HG02870 (cell line): Measurements from ENCODE around the gene ATP1B2.

ENCODE experiments used
- ATAC-seq: cut with Tn5 transposase; IDR thresholded peaks from one replicate; pipeline ENCODE4 v1.9.1; 2021; ENCODE audit warnings: mild to moderate bottlenecking, moderate library complexity; ENCODE audit not compliant: unreplicated experiment

The ATP1B2 gene

DNA sequence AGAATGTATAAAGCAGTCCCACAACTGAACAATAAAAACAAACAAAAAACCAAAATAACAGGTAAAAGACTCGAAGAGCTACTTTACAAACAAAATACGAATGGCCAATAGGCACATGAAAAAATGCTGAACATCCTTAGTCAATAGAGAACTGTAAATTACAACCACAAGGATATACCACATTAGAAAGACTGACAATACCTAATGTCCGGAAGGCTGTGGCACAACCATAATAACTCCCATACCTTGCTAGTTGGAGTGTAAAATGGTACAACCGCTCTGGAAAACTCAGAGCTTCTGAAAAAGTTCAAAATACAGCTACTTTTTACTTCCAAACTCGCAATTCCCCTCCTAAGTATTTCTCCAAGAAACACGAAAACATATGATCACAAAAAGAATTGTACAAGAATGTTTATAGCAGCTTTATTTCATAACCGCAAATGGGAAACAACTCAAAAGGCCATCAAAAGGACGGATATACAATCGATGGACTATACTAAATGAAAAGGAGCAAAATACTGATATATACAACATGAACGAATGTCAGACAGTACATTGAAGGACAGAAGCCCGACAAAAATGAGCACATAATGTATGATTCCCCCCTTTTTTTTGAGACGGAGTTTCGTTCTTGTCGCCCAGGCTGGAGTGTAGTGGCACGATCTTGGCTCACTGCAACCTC, 34.3 kb downstream of the ATP1B2 start:
- no peak for ATAC-seq

DNA sequence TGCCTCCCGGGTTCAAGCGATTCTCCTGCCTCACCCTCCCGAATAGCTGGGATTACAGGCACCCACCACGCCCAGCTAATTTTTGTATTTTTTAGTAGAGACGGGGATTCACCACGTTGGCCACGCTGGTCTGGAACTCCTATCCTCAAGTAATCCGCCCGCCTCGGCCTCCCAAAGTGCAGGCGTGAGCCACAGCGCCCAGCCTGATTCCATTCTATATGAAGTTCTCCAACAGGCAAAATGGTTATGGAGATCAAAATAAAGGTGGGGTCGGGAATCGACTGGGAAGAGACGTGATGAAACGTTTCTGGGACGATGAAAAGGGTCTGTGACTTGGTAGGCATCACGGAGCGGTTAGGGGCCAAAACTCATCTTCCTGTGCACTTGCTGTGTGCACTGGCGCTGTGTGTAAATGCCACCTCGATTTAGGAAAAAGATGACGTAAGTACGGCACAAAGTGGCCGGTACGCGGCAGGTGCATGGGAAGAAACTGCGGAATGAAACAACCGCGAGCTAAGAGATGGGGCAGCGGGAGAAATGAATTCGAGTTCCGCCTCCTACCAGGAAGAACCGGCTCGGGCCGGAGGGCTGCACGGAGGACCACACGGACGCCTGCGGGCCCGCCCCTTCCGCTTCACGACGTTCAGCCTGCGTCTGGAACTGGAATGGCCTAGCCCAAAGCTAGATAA, 35.0 kb downstream of the ATP1B2 start:
- ATAC-seq, result peak; percentile 51

DNA sequence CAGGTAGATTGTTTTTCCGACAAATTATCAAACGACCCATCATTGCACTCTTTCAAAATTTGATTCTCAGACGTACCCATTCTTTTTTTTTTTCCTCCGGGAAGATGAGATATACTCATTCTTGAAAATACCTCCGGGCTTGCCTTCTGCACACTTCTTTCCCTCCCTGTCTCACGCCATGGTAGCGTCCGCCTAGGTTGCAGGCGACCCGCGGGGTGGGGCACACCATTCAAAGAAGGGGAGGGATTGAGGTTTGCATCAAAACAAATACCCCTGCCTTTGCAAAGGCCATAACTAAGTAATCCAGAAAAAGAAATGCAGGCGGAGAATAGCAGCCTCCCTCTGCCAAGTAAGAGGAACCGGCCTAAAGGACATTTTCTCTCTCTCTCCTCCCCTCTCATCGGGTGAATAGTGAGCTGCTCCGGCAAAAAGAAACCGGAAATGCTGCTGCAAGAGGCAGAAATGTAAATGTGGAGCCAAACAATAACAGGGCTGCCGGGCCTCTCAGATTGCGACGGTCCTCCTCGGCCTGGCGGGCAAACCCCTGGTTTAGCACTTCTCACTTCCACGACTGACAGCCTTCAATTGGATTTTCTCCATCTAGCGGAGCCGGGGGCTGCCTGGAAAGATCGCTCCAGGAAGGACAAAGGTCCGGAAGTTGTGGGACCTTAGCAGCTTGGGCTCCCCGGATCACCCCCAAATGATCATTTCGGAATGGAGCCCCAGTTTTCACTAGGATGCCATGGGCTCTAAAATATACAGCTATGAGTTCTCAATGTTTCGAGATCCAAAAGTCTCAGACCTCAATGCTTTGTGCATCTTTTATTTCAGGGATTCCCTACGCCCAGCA, 35.7 kb downstream of the ATP1B2 start:
- peak; percentile 35 for ATAC-seq

DNA sequence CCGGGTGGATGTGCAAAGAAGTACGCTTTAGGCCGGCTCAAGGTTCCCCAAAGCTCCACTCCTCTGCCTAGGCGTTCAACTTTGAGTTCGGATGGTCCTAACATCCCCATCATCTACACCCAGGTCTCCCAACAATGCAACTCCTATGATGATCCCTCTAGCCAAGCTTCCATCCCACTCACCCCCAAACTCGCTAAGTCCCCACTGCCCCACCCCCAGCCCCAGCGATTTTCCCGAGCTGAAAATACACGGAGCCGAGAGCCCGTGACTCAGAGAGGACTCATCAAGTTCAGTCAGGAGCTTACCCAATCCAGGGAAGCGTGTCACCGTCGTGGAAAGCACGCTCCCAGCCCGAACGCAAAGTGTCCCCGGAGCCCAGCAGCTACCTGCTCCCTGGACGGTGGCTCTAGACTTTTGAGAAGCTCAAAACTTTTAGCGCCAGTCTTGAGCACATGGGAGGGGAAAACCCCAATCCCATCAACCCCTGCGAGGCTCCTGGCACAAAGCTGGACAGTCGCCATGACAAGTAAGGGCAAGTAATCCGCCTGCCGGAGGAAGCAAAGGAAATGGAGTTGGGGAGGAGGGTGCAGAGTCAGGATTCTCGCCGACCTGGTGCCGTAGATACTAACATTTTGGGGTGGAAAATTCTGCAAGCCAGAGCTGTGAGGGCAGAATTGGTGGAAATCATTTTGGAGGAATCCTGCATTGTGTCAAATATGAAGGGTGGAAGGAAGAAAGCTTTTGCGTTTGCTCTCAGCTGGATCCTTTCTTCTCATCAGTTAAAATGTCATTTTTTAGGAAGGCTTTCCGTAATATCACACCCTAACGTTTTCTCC, 36.6 kb downstream of the ATP1B2 start, which contains the start of gene TP53:
TP53 (minus strand) TSS at position 419 of the 836 bp plus-strand sequence. CDS start 10,896 bp downstream, outside the sequence.
- ATAC-seq, result no peak

DNA sequence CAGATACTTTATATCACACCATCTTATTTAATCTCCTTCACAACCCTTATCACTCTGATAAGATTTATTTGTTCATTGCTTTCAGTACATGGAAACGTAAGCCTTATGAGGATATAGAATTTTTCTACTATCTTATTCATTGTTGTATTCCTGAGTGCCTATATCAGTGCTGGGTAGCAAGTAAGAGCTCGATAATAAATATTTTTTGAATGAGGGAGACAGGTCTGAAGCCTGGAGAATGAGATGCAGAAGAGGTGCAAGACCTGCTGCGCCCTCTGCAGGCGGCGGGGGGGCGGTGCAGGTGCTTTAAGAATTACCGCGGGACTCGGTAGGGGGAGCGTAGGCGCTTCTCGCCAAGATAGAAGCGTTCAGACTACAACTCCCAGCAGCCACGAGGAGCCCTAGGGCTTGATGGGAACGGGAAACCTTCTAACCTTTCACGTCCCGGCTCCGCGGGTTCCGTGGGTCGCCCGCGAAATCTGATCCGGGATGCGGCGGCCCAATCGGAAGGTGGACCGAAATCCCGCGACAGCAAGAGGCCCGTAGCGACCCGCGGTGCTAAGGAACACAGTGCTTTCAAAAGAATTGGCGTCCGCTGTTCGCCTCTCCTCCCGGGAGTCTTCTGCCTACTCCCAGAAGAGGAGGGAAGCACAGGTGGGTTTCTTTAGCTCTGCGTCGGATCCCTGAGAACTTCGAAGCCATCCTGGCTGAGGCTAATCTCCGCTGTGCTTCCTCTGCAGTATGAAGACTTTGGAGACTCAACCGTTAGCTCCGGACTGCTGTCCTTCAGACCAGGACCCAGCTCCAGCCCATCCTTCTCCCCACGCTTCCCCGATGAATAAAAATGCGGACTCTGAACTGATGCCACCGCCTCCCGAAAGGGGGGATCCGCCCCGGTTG, 37.4 kb downstream of the ATP1B2 start, which contains the start of gene WRAP53:
WRAP53 (plus strand) TSS at position 570 of the 900 bp plus-strand sequence; CDS start at position 742, 172 bp downstream.
- ATAC-seq, result peak; percentile 56

DNA sequence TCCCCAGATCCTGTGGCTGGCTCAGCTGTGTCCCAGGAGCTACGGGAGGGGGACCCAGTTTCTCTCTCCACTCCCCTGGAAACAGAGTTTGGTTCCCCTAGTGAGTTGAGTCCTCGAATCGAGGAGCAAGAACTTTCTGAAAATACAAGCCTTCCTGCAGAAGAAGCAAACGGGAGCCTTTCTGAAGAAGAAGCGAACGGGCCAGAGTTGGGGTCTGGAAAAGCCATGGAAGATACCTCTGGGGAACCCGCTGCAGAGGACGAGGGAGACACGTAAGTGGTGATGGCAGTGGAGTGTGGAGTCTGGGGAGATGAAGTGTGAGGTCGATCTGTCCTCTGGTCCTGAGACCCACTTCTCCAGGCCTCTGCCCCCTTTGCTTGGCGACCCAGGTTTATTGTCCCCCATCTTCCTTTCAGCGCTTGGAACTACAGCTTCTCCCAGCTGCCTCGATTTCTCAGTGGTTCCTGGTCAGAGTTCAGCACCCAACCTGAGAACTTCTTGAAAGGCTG, 38.1 kb downstream of the ATP1B2 start:
- no peak for ATAC-seq

DNA sequence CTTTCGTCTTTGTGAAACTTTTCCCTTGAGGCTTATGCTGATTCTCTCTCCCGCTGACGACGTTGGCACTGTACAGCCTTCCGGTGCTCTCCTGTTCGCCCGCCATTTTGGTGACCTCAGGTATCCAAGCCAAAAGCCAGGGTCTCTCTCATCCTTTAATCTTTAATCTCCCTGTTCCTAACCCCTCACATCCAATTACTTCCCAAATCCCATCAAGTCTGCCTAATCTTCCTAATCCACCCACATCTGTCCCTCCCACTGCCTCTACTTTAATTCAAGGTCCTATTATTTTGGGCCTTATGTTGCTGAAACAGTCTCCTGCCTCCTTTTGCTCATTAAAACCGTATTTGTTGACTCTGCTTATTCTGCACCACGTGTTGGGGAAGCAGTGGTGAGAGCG, 44.9 kb downstream of the ATP1B2 start:
- ATAC-seq, result no peak

DNA sequence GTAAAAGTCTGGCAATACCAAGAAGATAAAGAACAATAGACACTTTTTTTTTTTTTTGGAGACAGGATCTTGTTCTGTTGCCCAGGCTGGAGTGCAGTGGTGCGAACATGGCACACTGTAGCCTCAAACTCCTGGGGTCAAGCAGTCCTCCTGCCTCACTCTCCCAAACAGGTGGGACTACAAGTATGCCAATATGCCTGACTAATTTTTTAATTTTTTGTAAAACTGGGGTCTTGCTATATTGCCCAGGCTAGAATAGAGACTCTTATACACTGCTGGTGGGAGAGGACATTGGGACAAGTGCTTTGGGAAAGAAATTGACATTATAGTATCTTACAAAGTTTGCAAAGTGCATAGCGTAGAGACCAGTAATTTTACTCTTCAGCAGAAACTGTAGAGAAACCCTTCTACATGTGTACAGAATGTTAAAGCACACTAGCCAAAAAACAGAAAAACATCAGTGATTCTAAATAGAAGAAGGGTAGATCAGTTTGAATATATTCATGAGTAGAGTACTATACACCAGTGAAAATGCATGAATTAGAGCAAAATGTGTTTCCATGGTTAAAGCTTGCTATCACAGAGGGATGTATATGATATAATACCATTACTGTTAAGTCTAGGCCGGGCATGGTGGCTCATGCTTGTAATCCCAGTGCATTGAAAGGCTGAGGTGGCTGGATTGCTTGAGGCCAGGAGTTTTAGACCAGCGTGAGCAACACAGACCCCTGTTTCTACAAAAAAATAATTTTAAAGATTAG, 47.3 kb downstream of the ATP1B2 start:
- no peak for ATAC-seq

DNA sequence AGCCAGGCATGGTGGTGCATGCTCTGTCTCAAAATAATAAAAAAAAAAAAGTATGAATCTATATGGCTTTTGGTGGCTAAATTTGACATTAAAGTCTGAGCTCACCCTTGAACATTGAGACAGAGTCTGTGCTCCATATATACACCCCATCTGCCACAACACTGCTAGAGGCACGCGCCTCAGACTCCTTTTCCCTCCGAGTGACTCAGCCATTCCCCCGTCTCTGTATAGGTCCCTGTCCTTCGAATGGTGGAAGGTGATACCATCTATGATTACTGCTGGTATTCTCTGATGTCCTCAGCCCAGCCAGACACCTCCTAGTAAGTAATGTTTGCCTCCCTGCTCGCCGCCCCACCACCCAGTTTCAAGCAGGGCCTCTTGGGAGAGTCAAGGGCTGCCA, 49.8 kb downstream of the ATP1B2 start:
- ATAC-seq, result no peak

DNA sequence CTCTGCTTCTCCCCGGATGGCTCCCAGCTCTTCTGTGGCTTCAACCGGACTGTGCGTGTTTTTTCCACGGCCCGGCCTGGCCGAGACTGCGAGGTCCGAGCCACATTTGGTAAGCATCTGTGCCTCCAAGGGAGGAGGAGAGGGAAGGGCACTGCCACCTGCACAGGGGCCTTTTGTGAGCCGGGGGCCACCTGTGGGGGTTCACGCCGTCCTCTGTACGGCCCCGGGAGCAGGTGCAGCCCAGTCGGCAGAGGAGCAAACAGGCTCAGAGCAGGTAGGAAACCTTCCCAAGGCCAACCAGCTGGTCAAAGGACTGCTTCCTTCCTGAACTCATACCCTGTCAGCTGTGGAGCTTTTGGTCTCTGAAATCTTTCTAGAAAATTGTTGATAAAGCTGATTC, 51.0 kb downstream of the ATP1B2 start:
- no peak for ATAC-seq

DNA sequence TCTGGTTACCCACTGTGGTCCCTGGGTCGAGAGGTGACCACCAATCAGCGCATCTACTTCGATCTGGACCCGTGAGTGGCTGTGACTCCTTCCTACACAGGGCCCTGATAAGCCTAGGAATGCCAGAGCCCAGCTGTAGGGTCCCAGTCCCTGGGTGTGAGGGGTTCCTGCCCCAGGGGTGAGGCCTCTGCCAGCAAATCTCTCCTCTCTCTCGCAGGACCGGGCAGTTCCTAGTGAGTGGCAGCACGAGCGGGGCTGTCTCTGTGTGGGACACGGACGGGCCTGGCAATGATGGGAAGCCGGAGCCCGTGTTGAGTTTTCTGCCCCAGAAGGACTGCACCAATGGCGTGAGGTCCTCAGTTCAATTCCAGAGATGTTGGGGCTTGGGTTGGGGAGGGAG, 52.0 kb downstream of the ATP1B2 start:
- ATAC-seq, result no peak

DNA sequence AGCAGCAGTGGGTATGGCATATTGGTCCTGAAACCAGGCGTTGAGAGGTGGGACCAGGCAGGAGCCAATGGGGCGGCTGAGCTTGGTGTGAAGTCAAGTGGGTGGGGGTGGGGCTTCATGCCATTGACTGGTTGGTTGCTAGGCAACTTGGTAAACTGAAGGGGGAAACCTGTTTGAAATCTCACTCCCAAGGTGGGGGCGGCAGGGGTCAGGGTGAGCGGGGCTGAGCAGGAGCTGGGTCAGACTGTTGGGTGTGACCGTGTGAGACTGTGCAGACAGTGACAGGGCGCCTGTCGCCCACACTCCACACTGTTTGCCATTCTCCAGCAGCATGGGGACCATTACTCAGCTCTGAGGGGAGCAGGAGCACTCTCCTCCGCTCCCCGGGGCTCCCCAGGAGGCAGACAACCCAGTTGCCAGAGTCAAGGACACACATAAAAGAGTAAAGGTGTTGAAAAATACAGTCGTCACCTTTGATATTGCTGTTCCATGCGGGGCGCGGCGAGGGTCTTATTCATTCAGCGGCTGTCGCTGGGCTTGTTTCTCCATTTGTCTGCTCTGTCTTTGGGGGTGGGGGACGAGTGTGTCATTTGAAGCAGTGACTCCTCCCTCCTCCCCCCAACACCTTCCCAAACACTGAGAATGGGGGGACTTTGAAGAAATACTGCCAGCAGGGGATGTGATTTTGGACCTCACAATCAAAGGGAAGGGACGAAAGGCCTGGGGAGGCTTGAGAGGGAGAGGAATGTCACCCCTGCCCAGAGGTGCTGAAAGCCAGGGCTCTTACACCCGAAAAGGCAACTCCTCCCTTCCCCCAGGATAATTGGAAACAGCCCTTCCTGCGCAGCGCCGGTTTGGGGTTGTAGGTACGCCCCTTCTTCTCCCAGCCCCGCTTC, 53.1 kb downstream of the ATP1B2 start:
- no peak for ATAC-seq

DNA sequence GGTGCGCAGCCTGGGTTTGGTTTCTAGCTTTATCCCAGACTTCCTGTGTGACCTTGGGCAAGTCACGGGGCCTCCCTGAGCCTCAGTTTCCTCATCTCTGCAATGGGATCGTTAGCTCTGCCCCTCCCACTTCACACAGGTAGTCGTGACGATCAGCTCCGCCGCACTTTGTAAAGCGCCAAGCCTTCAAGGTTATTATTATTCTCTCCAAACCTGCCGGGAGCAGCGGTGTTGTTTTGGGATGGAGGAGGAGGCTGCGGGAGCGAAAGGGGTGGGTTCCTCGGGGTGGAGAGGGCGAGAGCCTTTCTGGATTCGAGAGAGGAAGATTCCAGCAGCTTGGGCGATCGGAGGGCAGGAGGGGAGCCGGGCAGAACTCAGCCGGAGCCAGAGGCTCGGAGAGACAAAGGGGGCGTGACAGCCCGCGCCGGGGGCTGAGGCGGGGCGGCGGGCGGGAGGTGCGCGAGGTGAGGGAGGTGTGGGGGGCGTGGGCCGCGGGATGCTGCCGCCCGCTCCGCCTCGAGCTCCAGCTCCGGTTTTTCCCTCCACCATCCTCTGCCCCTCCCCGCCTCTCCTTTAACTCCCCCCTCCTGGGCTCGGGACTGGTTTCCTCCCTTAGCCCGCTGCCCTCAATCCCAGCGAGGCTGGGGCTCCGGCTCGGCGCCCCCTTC, 54.0 kb downstream of the ATP1B2 start, which contains the start of gene EFNB3:
EFNB3 (plus strand) TSS at position 602 of the 668 bp plus-strand sequence. CDS start 397 bp downstream, outside the sequence.
- ATAC-seq, result no peak

DNA sequence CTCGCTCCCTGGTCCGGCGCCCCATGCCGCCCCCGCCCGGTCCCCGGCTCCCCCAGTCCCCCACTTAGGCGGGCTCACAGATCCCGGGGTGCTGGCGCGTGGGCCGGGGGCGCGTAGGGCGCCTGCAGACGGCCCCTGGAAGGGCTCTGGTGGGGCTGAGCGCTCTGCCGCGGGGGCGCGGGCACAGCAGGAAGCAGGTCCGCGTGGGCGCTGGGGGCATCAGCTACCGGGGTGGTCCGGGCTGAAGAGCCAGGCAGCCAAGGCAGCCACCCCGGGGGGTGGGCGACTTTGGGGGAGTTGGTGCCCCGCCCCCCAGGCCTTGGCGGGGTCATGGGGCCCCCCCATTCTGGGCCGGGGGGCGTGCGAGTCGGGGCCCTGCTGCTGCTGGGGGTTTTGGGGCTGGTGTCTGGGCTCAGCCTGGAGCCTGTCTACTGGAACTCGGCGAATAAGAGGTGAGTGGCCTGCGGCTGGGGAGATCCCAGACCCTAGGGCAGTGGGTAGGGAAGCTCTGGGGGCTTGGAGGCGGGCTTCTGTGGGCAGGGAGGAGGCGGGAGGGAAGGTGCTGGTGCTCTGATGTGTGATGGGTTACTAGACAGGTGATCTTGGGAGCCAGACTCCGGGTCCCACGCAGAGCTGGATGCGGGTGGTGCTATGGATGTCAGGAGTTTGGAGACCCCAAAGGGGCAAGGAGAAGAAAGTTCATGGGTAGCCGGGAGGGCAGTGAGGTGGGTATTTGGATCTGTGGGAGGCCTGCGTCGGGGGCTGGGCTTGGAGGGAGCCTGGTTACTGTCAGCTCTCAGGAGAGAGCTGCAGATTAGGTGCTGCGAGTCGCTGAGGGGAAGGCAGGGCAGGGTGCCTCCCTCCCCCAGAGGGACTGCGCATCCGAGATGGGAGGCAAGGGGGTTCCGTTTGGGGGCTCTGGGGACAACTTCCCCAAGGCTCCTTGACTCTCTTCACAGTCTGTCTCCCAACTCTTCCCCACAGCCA, 54.8 kb downstream of the ATP1B2 start:
- no peak for ATAC-seq

DNA sequence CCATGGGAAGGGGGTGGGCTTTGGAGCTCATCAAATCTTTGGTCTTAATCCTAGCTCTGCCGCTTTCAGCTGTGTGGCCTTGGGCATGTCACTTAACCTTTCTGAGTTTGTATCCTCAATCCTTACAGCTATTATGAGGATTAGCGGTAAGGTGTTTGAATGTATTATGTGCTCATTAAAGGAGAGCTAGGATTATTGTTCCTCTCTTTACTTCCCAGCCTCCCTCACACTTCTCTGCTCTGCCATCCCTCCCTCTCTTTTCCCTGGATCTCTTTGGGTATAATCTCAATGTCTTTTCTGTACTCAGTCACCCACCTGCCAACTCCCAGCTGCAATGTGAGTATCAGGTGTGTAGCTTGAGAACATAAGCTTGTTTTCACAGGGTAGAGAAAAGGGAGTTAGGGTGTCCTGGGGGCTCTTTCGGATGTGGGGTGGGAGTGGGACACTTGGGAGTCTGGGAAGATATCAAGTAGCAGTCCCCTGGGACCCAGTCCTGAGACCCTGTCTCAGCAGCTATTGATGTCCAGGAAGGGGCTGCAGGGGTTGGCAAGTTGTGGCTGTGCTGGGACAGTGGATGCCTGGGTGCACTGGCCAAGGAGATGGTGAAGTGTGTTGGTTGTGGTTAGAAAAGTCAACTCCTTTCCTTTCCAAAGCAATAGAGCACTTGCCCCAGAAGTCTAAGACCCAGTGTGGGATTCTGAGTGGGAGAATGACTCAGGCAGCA, 56.1 kb downstream of the ATP1B2 start:
- no peak for ATAC-seq
